MM.1S (cell line): Measurements from ENCODE around the gene MED27.
"Not testable (repeated sequence)": the region's sequence is repeated elsewhere in the genome, so short reads cannot be mapped to it uniquely, and the experiment has no call there.

Experiments
- DNase-seq: peaks from one replicate; pipeline ENCODE4 v3.0.0-alpha.2; 2015
- H2AFZ ChIP-seq: fragments of 300-600 bp; sonication (generic); 2 replicates; pipeline ENCODE4 v1.6.0; 2016; ENCODE audit warnings: antibody characterized with exemption, low read length
- H3F3A ChIP-seq: fragments of 300-600 bp; sonication (generic); 2 replicates; pipeline ENCODE4 v1.6.1; 2016; ENCODE audit warnings: mild to moderate bottlenecking, antibody characterized with exemption, low read length, moderate library complexity, mixed read lengths; ENCODE audit not compliant: insufficient read depth
- H3K27ac ChIP-seq: fragments of 300-600 bp; sonication (generic); 2 replicates; pipeline ENCODE4 v1.5.1; 2016; ENCODE audit warnings: mild to moderate bottlenecking, low read length
- H3K27me3 ChIP-seq: fragments of 300-600 bp; sonication (generic); replicated peaks from 2 replicates; pipeline ENCODE4 v1.6.0; 2016; ENCODE audit warnings: low read length; ENCODE audit not compliant: insufficient read depth
- H3K36me3 ChIP-seq: fragments of 300-600 bp; sonication (generic); replicated peaks from 2 replicates; pipeline ENCODE4 v1.6.1; 2016; ENCODE audit warnings: mild to moderate bottlenecking, low read length, mixed read lengths; ENCODE audit not compliant: insufficient read depth
- H3K4me1 ChIP-seq: fragments of 300-600 bp; sonication (generic); 2 replicates; pipeline ENCODE4 v1.6.1; 2016; ENCODE audit warnings: low read length, mixed read lengths
- H3K4me2 ChIP-seq: fragments of 300-600 bp; sonication (generic); 2 replicates; pipeline ENCODE4 v1.6.0; 2016; ENCODE audit warnings: low read depth, low read length
- H3K4me3 ChIP-seq: fragments of 300-600 bp; sonication (generic); 2 replicates; pipeline ENCODE4 v1.5.1; 2016; ENCODE audit warnings: low read length, mixed read lengths
- H3K79me2 ChIP-seq: fragments of 300-600 bp; sonication (generic); 2 replicates; pipeline ENCODE4 v1.6.1; 2016; ENCODE audit warnings: mixed run types, low read length, mixed read lengths
- H3K9ac ChIP-seq: fragments of 300-600 bp; sonication (generic); 2 replicates; pipeline ENCODE4 v1.6.1; 2016; ENCODE audit warnings: low read length, mixed read lengths
- H3K9me2 ChIP-seq: fragments of 300-600 bp; sonication (generic); replicated peaks from 2 replicates; pipeline ENCODE4 v1.6.1; 2016; ENCODE audit warnings: mild to moderate bottlenecking, low read length, mixed read lengths; ENCODE audit not compliant: insufficient read depth
- H3K9me3 ChIP-seq: fragments of 300-600 bp; sonication (generic); replicated peaks from 2 replicates; pipeline ENCODE4 v1.6.1; 2016; ENCODE audit warnings: mild to moderate bottlenecking, low read length, mixed read lengths; ENCODE audit not compliant: insufficient read depth
- H4K20me1 ChIP-seq: fragments of 300-600 bp; sonication (generic); 2 replicates; pipeline ENCODE4 v1.6.1; 2016; ENCODE audit warnings: mild to moderate bottlenecking, low read length, moderate library complexity, mixed read lengths; ENCODE audit not compliant: insufficient read depth
- EZH2 ChIP-seq: fragments of 300-600 bp; sonication (generic); optimal IDR thresholded peaks from 2 replicates; pipeline ENCODE3; 2017; ENCODE audit warnings: low read depth, mild to moderate bottlenecking, antibody characterized with exemption, low read length, mixed read lengths
- EZH2phosphoT487 ChIP-seq: fragments of 300-600 bp; sonication (generic); IDR thresholded peaks from 2 replicates; pipeline ENCODE4 v1.6.1; 2018; ENCODE audit warnings: antibody characterized with exemption, low read length
- TF ChIP-seq, protein P1 (sequence below): fragments of 300-600 bp; sonication (generic); IDR thresholded peaks from 2 replicates; pipeline ENCODE4 v1.5.1; 2016; ENCODE audit warnings: antibody characterized with exemption, low read length, mixed read lengths

Gene MED27

DNA sequence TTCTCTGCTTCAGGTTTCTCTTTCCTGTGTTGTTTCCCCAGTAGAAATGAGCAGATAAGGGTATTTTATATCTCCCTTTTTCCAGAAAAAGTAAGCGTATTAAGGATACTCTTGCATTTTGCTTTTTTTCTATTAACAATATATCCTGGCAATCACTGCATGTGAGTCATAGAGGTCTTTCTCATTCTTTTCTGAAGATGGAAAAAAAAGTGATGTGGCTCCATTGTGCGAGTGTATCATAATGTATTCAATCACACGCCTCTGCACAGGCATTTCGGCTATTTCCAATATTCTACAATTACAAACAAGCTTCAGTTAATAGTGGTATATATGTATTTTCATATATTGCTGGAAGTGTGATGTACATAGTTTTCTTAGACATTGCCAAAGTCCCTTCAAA, 155.9 kb downstream of the MED27 start:
- Histone ChIP-seq H3K79me2 (no peaks in the 10 kb centered on the region), H3K27ac (no peak overlapping the region), H3K27me3 (no peaks in the 10 kb centered on the region), H3K9ac (no peak overlapping the region), H3K4me3 (no peak overlapping the region), H4K20me1 (no peaks in the 10 kb centered on the region), H3K4me1 (no peaks in the 10 kb centered on the region), H3K9me3 (no peaks in the 10 kb centered on the region), H2AFZ (no peak overlapping the region), H3K9me2 (no peaks in the 10 kb centered on the region), H3F3A (no peaks in the 10 kb centered on the region), H3K36me3 (no peaks in the 10 kb centered on the region), H3K4me2 (no peak overlapping the region)
- no peak for DNase-seq
- TF ChIP-seq EZH2: no peak
- TF ChIP-seq, protein P1, sequence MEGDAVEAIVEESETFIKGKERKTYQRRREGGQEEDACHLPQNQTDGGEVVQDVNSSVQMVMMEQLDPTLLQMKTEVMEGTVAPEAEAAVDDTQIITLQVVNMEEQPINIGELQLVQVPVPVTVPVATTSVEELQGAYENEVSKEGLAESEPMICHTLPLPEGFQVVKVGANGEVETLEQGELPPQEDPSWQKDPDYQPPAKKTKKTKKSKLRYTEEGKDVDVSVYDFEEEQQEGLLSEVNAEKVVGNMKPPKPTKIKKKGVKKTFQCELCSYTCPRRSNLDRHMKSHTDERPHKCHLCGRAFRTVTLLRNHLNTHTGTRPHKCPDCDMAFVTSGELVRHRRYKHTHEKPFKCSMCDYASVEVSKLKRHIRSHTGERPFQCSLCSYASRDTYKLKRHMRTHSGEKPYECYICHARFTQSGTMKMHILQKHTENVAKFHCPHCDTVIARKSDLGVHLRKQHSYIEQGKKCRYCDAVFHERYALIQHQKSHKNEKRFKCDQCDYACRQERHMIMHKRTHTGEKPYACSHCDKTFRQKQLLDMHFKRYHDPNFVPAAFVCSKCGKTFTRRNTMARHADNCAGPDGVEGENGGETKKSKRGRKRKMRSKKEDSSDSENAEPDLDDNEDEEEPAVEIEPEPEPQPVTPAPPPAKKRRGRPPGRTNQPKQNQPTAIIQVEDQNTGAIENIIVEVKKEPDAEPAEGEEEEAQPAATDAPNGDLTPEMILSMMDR: no peak
- TF ChIP-seq EZH2phosphoT487: no peak

DNA sequence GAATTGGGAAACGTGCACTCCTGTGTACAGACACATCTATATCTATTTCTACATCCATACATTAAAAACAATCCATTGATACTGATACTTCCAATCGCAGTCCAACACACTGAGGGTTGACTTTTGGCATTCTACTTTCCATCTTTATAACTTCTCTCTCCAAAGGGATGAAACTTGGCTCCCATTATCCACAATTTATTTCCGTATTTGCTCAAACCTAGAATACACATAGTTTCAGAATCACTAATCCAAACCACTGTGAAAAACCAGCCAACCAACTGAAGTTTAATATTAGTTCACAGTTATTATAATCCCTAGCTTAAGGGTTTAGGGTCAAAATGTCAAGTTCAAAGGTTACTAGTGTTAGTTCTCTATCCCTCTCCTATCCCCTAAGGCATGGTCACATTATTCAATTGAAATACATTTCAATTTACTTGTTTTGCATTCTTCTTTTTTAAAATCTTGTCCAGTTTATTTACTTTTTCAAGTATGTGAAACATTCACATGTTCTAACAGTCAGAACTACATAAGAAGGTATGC, 156.5 kb downstream of the MED27 start:
- Histone ChIP-seq H3K27ac (no peak overlapping the region), H2AFZ (no peak overlapping the region), H3K4me2 (no peak overlapping the region), H3K4me1 (no peaks in the 10 kb centered on the region), H3K9ac (no peak overlapping the region), H3K27me3 (no peaks in the 10 kb centered on the region), H3K9me2 (no peaks in the 10 kb centered on the region), H3K4me3 (no peak overlapping the region), H3F3A (no peaks in the 10 kb centered on the region), H4K20me1 (no peaks in the 10 kb centered on the region), H3K79me2 (no peaks in the 10 kb centered on the region), H3K36me3 (no peaks in the 10 kb centered on the region), H3K9me3 (no peaks in the 10 kb centered on the region)
- DNase-seq: no peak
- no peak for TF ChIP-seq EZH2
- TF ChIP-seq, protein P1: no peak
- TF ChIP-seq EZH2phosphoT487: no peak

DNA sequence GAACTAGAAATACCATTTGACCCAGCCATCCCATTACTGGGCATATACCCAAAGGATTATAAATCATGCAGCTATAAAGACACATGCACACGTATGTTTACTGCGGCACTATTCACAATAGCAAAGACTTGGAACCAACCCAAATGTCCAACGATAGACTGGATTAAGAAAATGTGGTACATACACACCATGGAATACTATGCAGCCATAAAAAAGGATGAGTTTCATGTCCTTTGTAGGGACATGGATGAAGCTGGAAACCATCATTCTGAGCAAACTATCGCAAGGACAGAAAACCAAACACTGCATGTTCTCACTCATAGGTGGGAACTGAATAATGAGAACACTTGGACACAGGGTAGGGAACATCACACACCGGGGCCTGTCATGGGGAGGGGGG, 158.0 kb downstream of the MED27 start:
- H3K9ac ChIP-seq, H3K4me2 ChIP-seq, H3K4me1 ChIP-seq, H2AFZ ChIP-seq, H3K79me2 ChIP-seq, H3F3A ChIP-seq, H3K4me3 ChIP-seq, H3K27ac ChIP-seq, H3K36me3 ChIP-seq, H4K20me1 ChIP-seq, H3K27me3 ChIP-seq, H3K9me2 ChIP-seq, DNase-seq, H3K9me3 ChIP-seq: not testable (repeated sequence)

DNA sequence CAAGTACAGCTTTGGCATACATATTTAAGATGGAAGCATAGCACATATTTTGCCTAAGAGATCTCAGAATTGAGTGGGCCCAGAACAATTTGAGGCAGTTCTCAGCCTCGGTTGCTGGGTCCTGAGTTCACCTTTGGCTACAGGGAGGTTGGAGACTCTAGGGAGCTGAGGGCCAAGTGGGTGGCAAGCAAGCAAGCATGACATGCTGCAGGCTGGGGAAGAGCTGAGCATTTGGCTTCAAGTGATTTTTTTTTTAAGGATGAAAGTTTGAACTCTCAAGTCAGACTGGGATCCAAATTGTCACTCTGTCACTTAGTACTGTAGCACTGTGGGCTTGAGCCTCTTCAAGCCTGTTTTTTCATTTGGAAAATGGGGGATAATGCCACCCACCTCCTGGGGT, 160.5 kb downstream of the MED27 start:
- Histone ChIP-seq H3K4me3 (no peak overlapping the region), H3K9me2 (no peaks in the 10 kb centered on the region)

More for the DNA sequence above, 160.5 kb downstream of the MED27 start:
- TF ChIP-seq EZH2: no peak
- Histone ChIP-seq H4K20me1 (no peaks in the 10 kb centered on the region), H3K9ac (no peak overlapping the region), H3K9me3 (no peaks in the 10 kb centered on the region), H3F3A (no peaks in the 10 kb centered on the region), H3K4me2 (no peak overlapping the region), H3K36me3 (no peaks in the 10 kb centered on the region), H3K4me1 (no peaks in the 10 kb centered on the region), H3K79me2 (no peaks in the 10 kb centered on the region), H2AFZ (no peak overlapping the region), H3K27me3 (no peaks in the 10 kb centered on the region), H3K27ac (no peak overlapping the region)
- DNase-seq: no peak
